PC-9 (cell line): ENCODE results near the gene NR1H2. TPM values are rescaled to one million over a fixed set of nuclear protein-coding genes. Genes with fewer than 3 reads are reported as not detected.
"Not testable (repeated sequence)": the region's sequence is repeated elsewhere in the genome, so short reads cannot be mapped to it uniquely, and the experiment has no call there.

Experiments used
- BruUV-seq: library from RNA; stranded (reverse); fragments of 400-500 nt; replicated peaks from 2 replicates; lab custom pipeline; 2021; lab: Mats Ljungman, UMichigan
- CTCF ChIA-PET: fragments of 300-600 bp; sonication (Branson Sonifier 250); formaldehyde crosslinking; loops from one replicate; lab custom pipeline; 2022; ENCODE audit warnings: antibody characterized with exemption; lab: Charles Lee
- POLR2A ChIA-PET: fragments of 300-600 bp; sonication (Branson Sonifier 250); formaldehyde crosslinking; loops from one replicate; lab custom pipeline; 2022; ENCODE audit warnings: antibody characterized with exemption; ENCODE audit not compliant: unreplicated experiment; lab: Charles Lee
- DNase-seq, 2 experiments: peaks; one replicate each; pipeline versions ENCODE4 v3.0.0 to v3.0.0-alpha.2; 2015 to 2022; ENCODE audit warnings: mixed read lengths in 1 of 2
- H2AFZ ChIP-seq: fragments of 200-600 bp; sonication (generic); 2 replicates; pipeline ENCODE4 v1.8.1; 2017; ENCODE audit warnings: antibody characterized with exemption
- H3F3A ChIP-seq: fragments of 200-600 bp; sonication (generic); 2 replicates; pipeline ENCODE4 v1.8.1; 2017; ENCODE audit warnings: antibody characterized with exemption, mild to moderate bottlenecking, low read depth; ENCODE audit not compliant: insufficient read depth
- H3K27ac ChIP-seq: fragments of 200-600 bp; sonication (generic); 2 replicates; pipeline ENCODE4 v1.6.1; 2016; ENCODE audit warnings: mixed run types
- H3K27me3 ChIP-seq: fragments of 200-600 bp; sonication (generic); 2 replicates; pipeline ENCODE4 v1.6.1; 2016; ENCODE audit warnings: low read depth, mixed run types; ENCODE audit not compliant: insufficient read depth
- H3K36me3 ChIP-seq: fragments of 200-600 bp; sonication (generic); 2 replicates; pipeline ENCODE4 v1.6.1; 2016; ENCODE audit warnings: low read depth, mixed run types
- H3K4me1 ChIP-seq: fragments of 200-600 bp; sonication (generic); replicated peaks from 2 replicates; pipeline ENCODE4 v1.6.1; 2016; ENCODE audit warnings: mixed run types; ENCODE audit not compliant: insufficient read depth
- H3K4me2 ChIP-seq: fragments of 200-600 bp; sonication (generic); 2 replicates; pipeline ENCODE4 v1.6.1; 2017; ENCODE audit warnings: mixed run types
- H3K4me3 ChIP-seq: fragments of 200-600 bp; sonication (generic); 2 replicates; pipeline ENCODE4 v1.6.1; 2016; ENCODE audit warnings: mixed run types
- H3K79me2 ChIP-seq: fragments of 200-600 bp; sonication (generic); 2 replicates; pipeline ENCODE4 v1.6.1; 2017; ENCODE audit warnings: low read depth, mixed run types
- H3K9me2 ChIP-seq: fragments of 200-600 bp; sonication (generic); 2 replicates; pipeline ENCODE4 v1.8.1; 2017; ENCODE audit warnings: mild to moderate bottlenecking; ENCODE audit not compliant: insufficient read depth
- H3K9me3 ChIP-seq: fragments of 200-600 bp; sonication (generic); 2 replicates; pipeline ENCODE4 v1.8.1; 2016; ENCODE audit warnings: low read depth; ENCODE audit not compliant: insufficient read depth
- H4K20me1 ChIP-seq: fragments of 200-600 bp; sonication (generic); 2 replicates; pipeline ENCODE4 v1.8.1; 2017; ENCODE audit not compliant: insufficient read depth
- CTCF ChIP-seq: fragments of 200-600 bp; sonication (generic); conservative IDR thresholded peaks from 2 replicates; pipeline ENCODE4 v1.6.1; 2017; ENCODE audit warnings: mixed run types, antibody characterized with exemption, mild to moderate bottlenecking, moderate library complexity
- EZH2 ChIP-seq: fragments of 200-600 bp; sonication (generic); IDR thresholded peaks from 2 replicates; pipeline ENCODE4 v1.8.0; 2017; ENCODE audit warnings: antibody characterized with exemption, low read depth
- intact Hi-C: fragments of 100-400 bp; cut with micrococcal nuclease; formaldehyde crosslinking; loops from one replicate; pipeline ENCODE4 v1.10.0; 2022; ENCODE audit not compliant: unreplicated experiment
- total RNA-seq: library from RNA; stranded (reverse); gene quantifications from 2 replicates; pipeline ENCODE4 v1.2.3, GENCODE V29; 2021

The NR1H2 gene
- total RNA-seq, 1 experiment from 2014 or later, result 77.5 TPM

- Histone ChIP-seq H3K9me3 (no peaks in the 10 kb centered on the region), H3K27me3 (no peaks in the 10 kb centered on the region), H3K9me2 (no peaks in the 10 kb centered on the region), H3K4me2 (no peak overlapping the region), H3K4me3 (no peak overlapping the region), H2AFZ (no peak overlapping the region), H3K36me3 (0 out of 2 replicates have a peak, but pooled peaks cover 5% of the 10 kb centered on the region), H3K4me1 (peaks cover 10% of the 10 kb centered on the region; the same call in 1 of the 2 replicates), H3K27ac (no peak overlapping the region), H3K79me2 (peaks cover 41% of the 10 kb centered on the region), H3F3A (peaks cover 27% of the 10 kb centered on the region), H4K20me1 (peaks cover 14% of the 10 kb centered on the region)
- ChIA-PET CTCF (no interaction called here), POLR2A (no interaction called here)
- no TSS peak for BruUV-seq
- intact Hi-C loops, result no loop called here
- no peak for TF ChIP-seq EZH2
- TF ChIP-seq CTCF, result no peak
- peak in 1 of 2 experiments; percentile 32 for DNase-seq
Measured at GRCh38 chr19:50387176-50387867, 11.1 kb downstream of the NR1H2 start.

DNA sequence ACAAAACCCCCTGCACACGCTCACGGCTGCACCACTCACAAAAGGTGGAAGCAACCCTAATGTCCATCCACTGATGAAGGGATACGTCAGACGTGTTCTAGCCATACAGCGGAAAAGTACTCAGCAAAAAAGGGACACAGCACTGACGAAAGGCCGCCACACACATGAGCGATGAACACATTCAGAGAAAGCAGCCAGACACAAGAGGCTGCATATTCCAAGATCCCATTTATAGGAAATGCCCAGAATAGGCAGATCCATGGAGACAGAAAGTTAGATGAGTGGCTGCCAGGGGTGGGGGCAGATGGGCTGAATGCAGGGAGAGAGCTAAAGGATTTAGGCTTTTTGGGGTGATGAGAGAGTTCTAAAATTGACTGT lies 11.6 kb downstream of the NR1H2 start:
- H4K20me1 ChIP-seq, result peaks cover 14% of the 10 kb centered on the region
- BruUV-seq, result no TSS peak
- 0 out of 2 replicates have a peak, but pooled peaks cover 10% of the 10 kb centered on the region for H3K36me3 ChIP-seq
- peak in 1 of 2 experiments; percentile 5 for DNase-seq
- intact Hi-C loops, result no loop called here
- H2AFZ ChIP-seq, result no peak overlapping the region
- H3K27me3 ChIP-seq, result no peaks in the 10 kb centered on the region
- no peaks in the 10 kb centered on the region for H3K9me3 ChIP-seq
- H3K27ac ChIP-seq, result no peak overlapping the region
- peaks cover 21% of the 10 kb centered on the region for H3F3A ChIP-seq
- no peak for TF ChIP-seq CTCF
- no peak for TF ChIP-seq EZH2
- H3K4me1 ChIP-seq, result peaks cover 10% of the 10 kb centered on the region; the same call in 1 of the 2 replicates
- POLR2A ChIA-PET, result no interaction called here
- H3K4me3 ChIP-seq, result no peak overlapping the region
- H3K79me2 ChIP-seq, result peaks cover 46% of the 10 kb centered on the region
- no peak overlapping the region for H3K4me2 ChIP-seq
- CTCF ChIA-PET, result no interaction called here
- no peaks in the 10 kb centered on the region for H3K9me2 ChIP-seq

- peaks cover 44% of the 10 kb centered on the region for H3K79me2 ChIP-seq
Measured at GRCh38 chr19:50390295-50390694, 14.0 kb downstream of the NR1H2 start.

GRCh38 chr19:50390952-50391351 lies 14.7 kb downstream of the NR1H2 start:
- Histone ChIP-seq H3K36me3 (0 out of 2 replicates have a peak, but pooled peaks cover 10% of the 10 kb centered on the region), H3K79me2 (peaks cover 37% of the 10 kb centered on the region)
- H4K20me1 ChIP-seq, intact Hi-C loops, H2AFZ ChIP-seq, H3F3A ChIP-seq, H3K4me1 ChIP-seq, H3K9me3 ChIP-seq, H3K4me2 ChIP-seq, POLR2A ChIA-PET, H3K27ac ChIP-seq, H3K27me3 ChIP-seq, DNase-seq, BruUV-seq, CTCF ChIA-PET, H3K9me2 ChIP-seq, H3K4me3 ChIP-seq: not testable (repeated sequence)

More at GRCh38 chr19:50390295-50390694, 14.0 kb downstream of the NR1H2 start:
- H3K27ac ChIP-seq, H2AFZ ChIP-seq, POLR2A ChIA-PET, H3K27me3 ChIP-seq, CTCF ChIA-PET, H3K9me3 ChIP-seq, H3K9me2 ChIP-seq, H3K4me3 ChIP-seq, H3K4me2 ChIP-seq, H3F3A ChIP-seq, H3K4me1 ChIP-seq, BruUV-seq, DNase-seq, intact Hi-C loops: not testable (repeated sequence)
- peaks cover 11% of the 10 kb centered on the region for H4K20me1 ChIP-seq
- 0 out of 2 replicates have a peak, but pooled peaks cover 10% of the 10 kb centered on the region for H3K36me3 ChIP-seq
